ENCODE results near the gene CLK2. TPM values are rescaled to one million over a fixed set of nuclear protein-coding genes. Genes with fewer than 3 reads are reported as not detected.

CLK2 gene
- total and polyA plus RNA-seq, 2 of the 13 experiments (the other 11 are each of a cell fraction or from before 2014, with no cell fraction given): 20.1 to 73.5 TPM

DNA sequence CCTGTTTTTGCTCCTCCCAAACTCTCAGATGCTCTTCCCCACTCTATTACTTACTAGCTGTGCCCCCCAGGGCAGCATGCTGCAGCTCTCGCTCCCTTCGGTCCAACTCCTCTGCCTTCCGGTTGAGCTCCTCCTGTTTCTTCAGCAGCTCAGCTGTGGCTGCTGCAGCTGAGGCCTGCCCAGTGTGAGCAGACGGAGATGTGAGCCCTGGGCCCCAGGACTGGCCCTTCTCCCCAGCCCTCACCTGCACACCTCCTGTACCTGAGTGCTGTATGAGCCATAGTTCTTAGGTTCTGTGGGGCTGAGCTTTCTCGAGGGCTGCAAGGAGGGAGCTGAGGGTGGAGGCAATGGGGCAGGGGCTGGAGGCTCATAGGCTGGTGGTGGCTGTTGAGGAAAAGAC is 13.0 kb downstream of the CLK2 start:
- intact Hi-C loops (cut with micrococcal nuclease; ENCODE audit: unreplicated experiment): no loop called here
- Histone ChIP-seq H3K4me3 (replicated peaks in 1 of 3; ENCODE audit: insufficient read depth in 1 of 3, low read depth in 2 of 3, low read length in 3 of 3) (peak overlapping the region in 1 of 3 experiments; percentile 90; a peak in 1 of 6 replicates), H3K79me2 (ENCODE audit: insufficient read depth, low read length) (peaks cover 15% of the 10 kb centered on the region), H3K27me3 (ENCODE audit: control insufficient read depth in 1 of 2, insufficient read depth in 2 of 2, low read length in 2 of 2) (no peaks in the 10 kb centered on the region; a peak in 1 of 5 replicates), H3K36me3 (replicated peaks in 1 of 2; ENCODE audit: control insufficient read depth in 1 of 2, insufficient read depth in 2 of 2, low read length in 2 of 2) (peaks cover 11 to 34% of the 10 kb centered on the region in 2 experiments), H4K20me1 (ENCODE audit: insufficient read depth, low read length) (no peaks in the 10 kb centered on the region), H3K9ac (ENCODE audit: insufficient read depth, low read depth, low read length) (peak overlapping the region; percentile 82; the same call in 1 of the 2 replicates), H3K9me3 (ENCODE audit: low read length) (no peaks in the 10 kb centered on the region), H3K4me1 (ENCODE audit: insufficient read depth, low read length) (peaks cover 21% of the 10 kb centered on the region), H3K4me2 (ENCODE audit: low read depth, low read length) (peak overlapping the region; percentile 98), H3K27ac (ENCODE audit: extremely low read length, insufficient read depth, low read length) (no peak overlapping the region), H2AFZ (ENCODE audit: low read length) (no peak overlapping the region)
- DNase-seq (ENCODE audit: low spot score) (no peak), FAIRE-seq (no peak), ATAC-seq (no peak)
- CTCF ChIA-PET (ENCODE audit: low intra/inter-chr PET ratio, low total read pairs): no interaction called here
- 98% methylated on average over 5 of the region's 5 CpGs for WGBS (ENCODE audit: low lambda C conversion rate)
- no TSS peak for BruUV-seq (replicated peaks)
- TF ChIP-seq PHF8 (CRISPR knock-in tag; IDR thresholded peaks at IDR 0.05) (no peak), ONECUT2 (CRISPR knock-in tag; IDR thresholded peaks at IDR 0.05) (no peak), RAD51 (IDR thresholded peaks at IDR 0.05; ENCODE audit: borderline replicate concordance) (no peak), ATF1 (CRISPR knock-in tag; IDR thresholded peaks at IDR 0.05) (no peak)
- in situ Hi-C loops (cut with HindIII; ENCODE audit: extremely low pct_ligation_motif_present, low pct_unique_long_range_greater_than_20kb): no loop called here
- POLR2A ChIA-PET: interaction anchor here (0.9 to 4.8 kb wide), 3 partner anchors 9 to 13 kb away, joined by 4 to 69 read pairs (median 4); partner anchors contain the start of gene CLK2

DNA sequence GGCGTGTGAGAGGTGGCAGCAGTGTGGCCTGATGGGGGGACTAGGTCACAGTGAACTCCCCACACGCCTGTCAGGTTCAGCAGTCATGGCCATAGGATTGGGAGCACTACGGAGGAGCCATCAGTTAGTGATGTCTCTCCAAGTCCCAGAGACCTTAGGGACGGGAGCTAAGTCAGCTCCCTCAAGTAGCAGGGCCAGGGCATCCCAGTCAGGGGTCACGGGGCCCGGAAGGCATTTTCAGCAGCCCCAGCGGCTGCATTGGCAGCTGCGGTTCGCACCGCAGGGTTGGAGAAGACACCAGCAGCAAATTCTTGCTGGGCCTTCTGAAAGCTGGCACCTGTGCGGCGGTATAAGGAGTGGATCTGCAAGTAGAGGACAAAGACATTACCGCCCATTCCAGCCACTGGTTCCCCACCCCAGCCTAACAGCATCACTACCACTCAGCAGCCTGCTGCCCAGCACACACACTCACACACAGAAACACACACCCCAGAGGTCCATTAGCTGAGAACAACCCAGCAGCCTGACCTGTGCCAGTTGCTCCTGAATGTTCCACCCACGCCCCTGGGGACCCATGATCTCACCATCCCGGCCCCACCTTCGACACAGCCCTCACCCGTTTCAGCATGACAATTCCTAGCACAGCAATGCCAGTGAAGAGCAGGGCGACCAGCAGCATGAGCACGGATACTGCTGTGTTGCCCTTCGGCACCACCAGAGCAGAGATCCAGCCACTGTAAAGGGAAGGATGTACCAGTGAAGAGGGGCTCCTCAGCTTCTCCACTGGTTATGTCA is 17.0 kb downstream of the CLK2 start:
- peaks cover 50% of the 10 kb centered on the region for H3K4me1 ChIP-seq (ENCODE audit: insufficient read depth, low read length)
- ChIA-PET POLR2A (interaction anchor here (1.3 kb wide), 1 partner anchor 17 kb away, joined by 3 read pairs; the partner anchor contains the start of gene CLK2), CTCF (ENCODE audit: low intra/inter-chr PET ratio, low total read pairs) (no interaction called here)
- no peaks in the 10 kb centered on the region for H4K20me1 ChIP-seq (ENCODE audit: insufficient read depth, low read length)
- 99% methylated on average over 13 of the region's 20 CpGs for WGBS (ENCODE audit: low lambda C conversion rate)
- ATAC-seq: no peak
- intact Hi-C loops (cut with micrococcal nuclease; ENCODE audit: unreplicated experiment) (no loop called here), in situ Hi-C loops (cut with HindIII; ENCODE audit: extremely low pct_ligation_motif_present, low pct_unique_long_range_greater_than_20kb) (loop anchor here (10.0 kb wide), 1 partner anchor 49 kb away; the partner anchor contains the start of genes FDPS and PKLR)
- peak overlapping the region in 2 of 3 experiments; percentile 72 to 83; a peak in 1 of 6 replicates for H3K4me3 ChIP-seq (replicated peaks in 1 of 3; ENCODE audit: insufficient read depth in 1 of 3, low read depth in 2 of 3, low read length in 3 of 3)
- peak overlapping the region; percentile 47 for H3K27ac ChIP-seq (ENCODE audit: extremely low read length, insufficient read depth, low read length)
- no peak for DNase-seq (ENCODE audit: low spot score)
- BruUV-seq (replicated peaks): no TSS peak
- H3K4me2 ChIP-seq (ENCODE audit: low read depth, low read length): peak overlapping the region; percentile 99
- no peaks in the 10 kb centered on the region for H3K9me3 ChIP-seq (ENCODE audit: low read length)
- TF ChIP-seq SRF (IDR thresholded peaks at IDR 0.05; ENCODE audit: low read depth, low read length) (no peak), ZNF746 (CRISPR knock-in tag; IDR thresholded peaks at IDR 0.05) (no peak), ZFP90 (CRISPR knock-in tag; IDR thresholded peaks at IDR 0.05; ENCODE audit: borderline replicate concordance) (no peak), MTF2 (CRISPR knock-in tag; IDR thresholded peaks at IDR 0.05; ENCODE audit: borderline replicate concordance) (no peak), ZNF3 (CRISPR knock-in tag; IDR thresholded peaks at IDR 0.05) (no peak)
- TF ChIP-seq, protein P1, sequence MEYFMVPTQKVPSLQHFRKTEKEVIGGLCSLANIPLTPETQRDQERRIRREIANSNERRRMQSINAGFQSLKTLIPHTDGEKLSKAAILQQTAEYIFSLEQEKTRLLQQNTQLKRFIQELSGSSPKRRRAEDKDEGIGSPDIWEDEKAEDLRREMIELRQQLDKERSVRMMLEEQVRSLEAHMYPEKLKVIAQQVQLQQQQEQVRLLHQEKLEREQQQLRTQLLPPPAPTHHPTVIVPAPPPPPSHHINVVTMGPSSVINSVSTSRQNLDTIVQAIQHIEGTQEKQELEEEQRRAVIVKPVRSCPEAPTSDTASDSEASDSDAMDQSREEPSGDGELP (IDR thresholded peaks at IDR 0.05; ENCODE audit: borderline replicate concordance, low read depth): no peak
- no peaks in the 10 kb centered on the region; a peak in 1 of 5 replicates for H3K27me3 ChIP-seq (ENCODE audit: control insufficient read depth in 1 of 2, insufficient read depth in 2 of 2, low read length in 2 of 2)
- FAIRE-seq: no peak
- peaks cover 6 to 10% of the 10 kb centered on the region in 2 experiments; a peak in 3 of 5 replicates for H3K36me3 ChIP-seq (replicated peaks in 1 of 2; ENCODE audit: control insufficient read depth in 1 of 2, insufficient read depth in 2 of 2, low read length in 2 of 2)
- peak overlapping the region; percentile 72; the same call in 1 of the 2 replicates for H3K9ac ChIP-seq (ENCODE audit: insufficient read depth, low read depth, low read length)
- H2AFZ ChIP-seq (ENCODE audit: low read length): no peak overlapping the region
- H3K79me2 ChIP-seq (ENCODE audit: insufficient read depth, low read length): peaks cover 17% of the 10 kb centered on the region

Data from HepG2 (cell line).